Measurements from ENCODE around the gene FOXA1. TPM values are rescaled to one million over a fixed set of nuclear protein-coding genes. Genes with fewer than 3 reads are reported as not detected.

FOXA1 gene
- total RNA-seq, 4 donors from 2014 or later = 0.17 to 0.97 TPM; not detected in 2

DNA sequence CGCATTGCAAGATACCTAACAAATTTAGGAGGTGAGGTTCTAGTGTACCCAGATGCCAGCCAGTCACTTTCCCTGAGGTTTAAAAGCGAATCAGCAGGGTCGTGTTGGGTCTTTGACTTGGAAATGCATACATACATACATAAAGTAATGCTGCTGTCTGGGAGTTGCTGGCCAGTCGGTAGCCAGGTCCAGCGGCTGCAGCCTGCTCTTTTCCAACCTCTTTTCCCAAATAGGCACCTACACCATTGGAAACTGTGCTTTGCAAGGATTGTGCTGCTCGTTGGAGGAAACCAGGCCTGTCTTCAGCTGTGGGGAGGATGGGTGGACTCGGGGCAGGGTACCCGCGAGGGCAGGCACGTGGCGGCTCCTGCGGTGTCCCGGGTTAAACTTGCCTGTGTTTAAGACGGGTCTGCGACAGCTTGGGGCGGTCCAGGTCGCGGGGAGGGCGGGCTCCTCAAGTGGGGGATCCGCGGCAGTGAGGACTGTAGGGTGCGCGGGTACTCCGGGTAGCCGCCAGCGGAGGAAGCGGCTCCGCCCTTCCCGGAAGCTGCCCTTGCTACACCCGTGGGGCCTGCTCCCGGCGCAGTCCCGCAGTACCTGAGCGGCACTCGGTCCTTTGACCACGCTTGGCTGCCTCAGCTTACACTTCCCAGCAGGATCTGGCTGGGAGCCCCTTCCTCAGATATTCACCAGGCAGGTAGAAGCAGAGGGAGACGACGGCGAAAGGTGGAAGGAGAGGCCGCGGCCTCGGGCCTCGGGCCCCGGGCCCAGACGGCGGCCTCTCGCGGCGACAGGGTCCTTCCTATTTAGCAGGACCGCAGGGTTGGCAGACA is 3.1 kb upstream of the FOXA1 start:
- peak overlapping the region in 3 of 4 donors; percentile 19 to 26 (median 20) for H3K4me3 ChIP-seq
- H3K27ac ChIP-seq (replicated peaks in 1 of 4) = no peak overlapping the region
- peaks cover 40 to 56% (median 51%) of the 10 kb centered on the region in 4 donors for H3K4me1 ChIP-seq
- peaks cover 28 to 99% (median 90%) of the 10 kb centered on the region in 4 donors for H3K27me3 ChIP-seq
- no peaks in the 10 kb centered on the region for H3K9me3 ChIP-seq
- no peak for DNase-seq (ENCODE audit: extremely low spot score)
- no peaks in the 10 kb centered on the region for H3K36me3 ChIP-seq
- WGBS = 11% methylated on average over 9 of the region's 50 CpGs
- intact Hi-C loops (cut with DNase I) = no loop called here
- TF ChIP-seq EP300 (IDR thresholded peaks at IDR 0.05) (no peak), POLR2AphosphoS5 (IDR thresholded peaks at IDR 0.05) (no peak)
- TF ChIP-seq, protein P1, sequence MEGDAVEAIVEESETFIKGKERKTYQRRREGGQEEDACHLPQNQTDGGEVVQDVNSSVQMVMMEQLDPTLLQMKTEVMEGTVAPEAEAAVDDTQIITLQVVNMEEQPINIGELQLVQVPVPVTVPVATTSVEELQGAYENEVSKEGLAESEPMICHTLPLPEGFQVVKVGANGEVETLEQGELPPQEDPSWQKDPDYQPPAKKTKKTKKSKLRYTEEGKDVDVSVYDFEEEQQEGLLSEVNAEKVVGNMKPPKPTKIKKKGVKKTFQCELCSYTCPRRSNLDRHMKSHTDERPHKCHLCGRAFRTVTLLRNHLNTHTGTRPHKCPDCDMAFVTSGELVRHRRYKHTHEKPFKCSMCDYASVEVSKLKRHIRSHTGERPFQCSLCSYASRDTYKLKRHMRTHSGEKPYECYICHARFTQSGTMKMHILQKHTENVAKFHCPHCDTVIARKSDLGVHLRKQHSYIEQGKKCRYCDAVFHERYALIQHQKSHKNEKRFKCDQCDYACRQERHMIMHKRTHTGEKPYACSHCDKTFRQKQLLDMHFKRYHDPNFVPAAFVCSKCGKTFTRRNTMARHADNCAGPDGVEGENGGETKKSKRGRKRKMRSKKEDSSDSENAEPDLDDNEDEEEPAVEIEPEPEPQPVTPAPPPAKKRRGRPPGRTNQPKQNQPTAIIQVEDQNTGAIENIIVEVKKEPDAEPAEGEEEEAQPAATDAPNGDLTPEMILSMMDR (IDR thresholded peaks at IDR 0.05) = no peak

DNA sequence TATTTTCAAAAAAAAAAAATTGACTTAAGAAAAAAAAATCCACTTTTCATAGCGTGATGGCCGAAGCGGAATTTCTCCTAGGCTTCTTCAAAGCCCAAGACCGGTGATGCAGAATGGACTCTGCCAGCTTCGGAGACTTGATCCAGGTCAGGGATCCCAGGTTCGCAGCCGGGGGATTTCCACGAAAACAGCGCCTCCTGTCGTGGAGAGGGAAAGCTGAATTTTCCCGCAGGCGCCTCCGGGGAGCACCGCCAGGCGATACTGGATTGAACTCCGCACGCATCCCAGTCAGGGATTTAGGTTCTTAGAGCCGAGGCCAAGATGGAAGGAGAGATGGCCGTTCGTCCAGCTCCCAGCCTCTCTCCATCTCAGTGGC is 2.5 kb upstream of the FOXA1 start:
- TF ChIP-seq, protein P1 (IDR thresholded peaks at IDR 0.05) = no peak
- no peak for TF ChIP-seq POLR2AphosphoS5 (IDR thresholded peaks at IDR 0.05)
- TF ChIP-seq EP300 (IDR thresholded peaks at IDR 0.05) = no peak
- TF ChIP-seq POLR2A (IDR thresholded peaks at IDR 0.05; ENCODE audit: low read depth) = no peak
- Histone ChIP-seq H3K9me3 (no peaks in the 10 kb centered on the region), H3K36me3 (no peaks in the 10 kb centered on the region), H3K4me3 (no peak overlapping the region), H3K27ac (replicated peaks in 1 of 4) (no peak overlapping the region), H3K4me1 (peaks cover 40 to 59% (median 52%) of the 10 kb centered on the region in 4 donors), H3K27me3 (peaks cover 28 to 99% (median 92%) of the 10 kb centered on the region in 4 donors)
- WGBS = 7% methylated on average over 13 of the region's 20 CpGs
- DNase-seq (ENCODE audit: extremely low spot score) = no peak
- intact Hi-C loops (cut with DNase I) = no loop called here

DNA sequence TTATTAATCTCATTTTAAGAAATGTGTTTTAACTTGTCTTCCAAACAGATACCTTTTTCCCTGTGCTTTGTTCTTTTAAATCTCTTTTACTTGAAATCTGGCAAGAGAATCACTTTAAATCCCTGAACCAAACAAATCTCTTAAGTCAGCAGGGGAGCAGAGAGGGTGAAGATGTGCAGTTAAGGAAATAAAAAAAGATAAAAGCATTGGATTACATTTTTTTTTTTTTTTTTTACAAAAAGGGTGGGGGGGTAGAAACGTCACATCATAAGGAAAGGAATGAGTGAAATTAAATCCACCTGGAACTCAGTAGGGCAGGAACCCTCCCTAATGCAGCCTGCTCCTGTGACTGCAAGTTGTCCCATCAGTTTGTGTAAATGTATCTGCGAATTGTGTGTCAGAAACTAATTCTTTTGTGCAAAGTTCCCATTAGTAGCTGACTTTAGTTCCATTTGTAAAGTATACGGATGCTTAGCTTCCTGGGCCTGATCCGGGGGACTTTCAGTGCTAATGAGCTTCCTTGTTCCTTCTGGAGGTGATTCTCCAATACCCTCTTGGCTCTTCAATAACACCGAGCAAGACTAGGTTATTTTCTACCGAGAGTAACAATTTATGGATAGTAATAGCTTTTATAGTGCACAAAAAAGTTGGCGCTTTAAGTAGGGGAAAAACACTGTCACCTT is 1.9 kb upstream of the FOXA1 start:
- H3K4me1 ChIP-seq = peaks cover 40 to 65% (median 58%) of the 10 kb centered on the region in 4 donors
- no peaks in the 10 kb centered on the region for H3K9me3 ChIP-seq
- H3K4me3 ChIP-seq = no peak overlapping the region
- intact Hi-C loops (cut with DNase I) = no loop called here
- peaks cover 32 to 99% (median 93%) of the 10 kb centered on the region in 4 donors for H3K27me3 ChIP-seq
- H3K27ac ChIP-seq (replicated peaks in 1 of 4) = no peak overlapping the region
- no peak for DNase-seq (ENCODE audit: extremely low spot score)
- no peaks in the 10 kb centered on the region for H3K36me3 ChIP-seq
- TF ChIP-seq POLR2AphosphoS5 (IDR thresholded peaks at IDR 0.05) = no peak
- TF ChIP-seq, protein P1 (IDR thresholded peaks at IDR 0.05) = no peak
- TF ChIP-seq EP300 (IDR thresholded peaks at IDR 0.05) = no peak
- TF ChIP-seq POLR2A (IDR thresholded peaks at IDR 0.05; ENCODE audit: low read depth) = no peak
- WGBS = 24% methylated on average over 7 of the region's 7 CpGs

DNA sequence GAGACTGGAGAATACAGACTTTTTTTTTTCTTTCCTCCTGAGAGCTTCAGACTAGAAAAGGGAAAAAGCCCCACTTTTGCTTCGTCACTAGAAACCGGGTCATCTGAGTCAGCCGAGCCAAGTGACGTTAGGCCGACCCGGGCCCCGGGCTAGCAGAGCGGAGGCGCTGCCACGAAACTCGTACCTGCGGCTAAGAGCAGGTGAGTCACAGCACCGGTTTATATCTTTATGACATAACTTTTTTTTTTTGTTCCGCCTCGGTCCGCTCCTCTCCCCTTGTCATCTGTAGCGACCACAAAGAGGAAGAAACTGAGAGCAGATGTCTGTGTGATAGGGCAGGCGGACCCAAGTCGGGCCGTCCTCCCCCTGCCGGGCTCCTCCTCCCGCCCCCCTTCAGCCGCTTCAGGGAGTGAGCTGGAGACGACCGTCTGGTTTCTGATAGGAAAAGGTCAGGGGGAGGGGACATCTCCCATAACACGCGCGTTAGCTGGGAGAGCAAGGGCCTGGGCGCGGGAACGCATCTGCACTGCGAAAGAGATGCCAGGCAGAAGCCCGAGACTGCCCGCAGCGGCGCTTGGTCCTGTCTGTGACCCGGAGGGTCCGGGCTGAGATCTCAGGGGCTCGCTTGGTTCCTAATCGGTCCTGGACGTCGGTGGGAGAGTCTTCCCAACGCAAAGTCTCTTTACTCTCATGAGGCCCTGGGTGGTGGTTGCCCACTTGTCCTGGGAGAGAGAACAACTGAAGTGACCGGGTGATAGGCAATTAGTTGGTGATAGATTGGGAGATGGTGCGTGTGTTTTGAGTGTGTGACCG is 966 bp upstream of the FOXA1 start:
- no peak for DNase-seq (ENCODE audit: extremely low spot score)
- Histone ChIP-seq H3K4me1 (peaks cover 44 to 73% (median 66%) of the 10 kb centered on the region in 4 donors), H3K27me3 (peaks cover 38 to 99% (median 94%) of the 10 kb centered on the region in 4 donors), H3K27ac (replicated peaks in 1 of 4) (no peak overlapping the region), H3K9me3 (no peaks in the 10 kb centered on the region), H3K4me3 (peak overlapping the region; percentile 45 to 62 (median 48)), H3K36me3 (no peaks in the 10 kb centered on the region)
- 7% methylated on average over 46 of the region's 46 CpGs for WGBS
- intact Hi-C loops (cut with DNase I) = no loop called here
- TF ChIP-seq, protein P1 (IDR thresholded peaks at IDR 0.05) = no peak
- TF ChIP-seq POLR2AphosphoS5 (IDR thresholded peaks at IDR 0.05) (no peak), POLR2A (IDR thresholded peaks at IDR 0.05; ENCODE audit: low read depth) (no peak), EP300 (IDR thresholded peaks at IDR 0.05) (no peak)
